NCI-H82 (cell line): ENCODE data around the gene ADCYAP1R1.
A peak's percentile ranks its signal among the peaks of the same experiment; 100 is the strongest.

Experiments used
- DNase-seq: peaks from one replicate; lab custom pipeline; 2025; lab: John Stamatoyannopoulos, UW

ADCYAP1R1 gene

DNA sequence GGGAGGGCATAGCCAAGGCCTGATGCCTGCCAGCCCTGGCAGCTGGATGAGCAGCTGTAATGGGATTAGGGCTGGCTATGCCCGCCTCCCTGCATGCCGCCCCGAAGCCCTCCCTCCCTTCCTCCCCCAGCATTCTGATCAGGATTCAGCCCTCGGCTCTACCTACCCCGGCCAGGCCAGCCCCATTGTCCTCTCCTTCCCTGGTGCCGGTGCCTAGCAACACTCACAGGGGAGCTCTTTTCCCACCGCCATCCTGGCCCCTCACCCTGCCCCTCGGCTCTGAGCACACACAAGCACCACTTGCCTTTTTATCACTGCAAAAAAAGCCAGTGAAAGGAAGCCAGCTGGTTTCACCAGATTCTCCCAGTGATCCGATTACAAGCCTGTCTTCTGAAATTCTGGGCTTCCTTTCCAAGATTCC lies 9.0 kb upstream of the ADCYAP1R1 start:
- DNase-seq = peak; percentile 98

DNA sequence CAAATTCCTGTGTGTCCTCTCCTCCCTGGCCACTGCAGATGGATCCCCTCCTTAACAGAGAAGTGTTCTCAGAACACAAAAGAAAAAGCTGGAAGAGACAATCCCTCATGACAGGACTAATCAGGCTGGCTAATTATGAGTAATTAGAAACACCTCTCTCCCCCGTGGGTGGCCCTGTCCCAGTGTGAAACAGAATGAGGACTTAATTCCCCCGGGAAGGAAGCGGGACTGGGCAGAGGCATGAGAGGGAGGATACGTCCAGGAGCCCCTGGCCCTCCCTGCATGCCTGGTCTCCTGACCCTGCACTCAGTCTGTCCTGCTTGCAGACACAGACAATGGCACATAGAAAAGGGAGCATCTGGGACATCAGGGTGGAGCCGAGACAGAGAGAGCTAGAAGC lies 7.6 kb upstream of the ADCYAP1R1 start:
- DNase-seq = peak; percentile 64

DNA sequence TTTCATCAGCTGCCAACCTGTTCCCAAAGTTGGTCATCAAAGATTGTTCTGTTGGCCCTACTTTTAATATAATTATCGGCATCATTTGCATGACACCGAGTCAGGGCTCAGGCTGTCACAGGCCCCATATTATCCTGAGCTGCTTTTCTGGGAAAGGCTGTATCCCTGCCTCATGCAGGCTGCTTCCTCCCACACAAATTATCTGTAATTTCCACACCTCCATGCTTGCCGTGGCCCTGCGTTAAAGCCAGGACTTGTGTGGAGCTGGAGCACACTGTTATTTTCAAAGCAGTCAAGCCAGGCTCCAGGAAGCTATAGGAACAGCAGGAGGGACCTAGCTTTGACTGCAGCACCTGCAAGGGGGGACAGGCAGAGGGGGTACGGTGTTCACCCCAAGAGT lies 5.4 kb upstream of the ADCYAP1R1 start:
- no peak for DNase-seq

DNA sequence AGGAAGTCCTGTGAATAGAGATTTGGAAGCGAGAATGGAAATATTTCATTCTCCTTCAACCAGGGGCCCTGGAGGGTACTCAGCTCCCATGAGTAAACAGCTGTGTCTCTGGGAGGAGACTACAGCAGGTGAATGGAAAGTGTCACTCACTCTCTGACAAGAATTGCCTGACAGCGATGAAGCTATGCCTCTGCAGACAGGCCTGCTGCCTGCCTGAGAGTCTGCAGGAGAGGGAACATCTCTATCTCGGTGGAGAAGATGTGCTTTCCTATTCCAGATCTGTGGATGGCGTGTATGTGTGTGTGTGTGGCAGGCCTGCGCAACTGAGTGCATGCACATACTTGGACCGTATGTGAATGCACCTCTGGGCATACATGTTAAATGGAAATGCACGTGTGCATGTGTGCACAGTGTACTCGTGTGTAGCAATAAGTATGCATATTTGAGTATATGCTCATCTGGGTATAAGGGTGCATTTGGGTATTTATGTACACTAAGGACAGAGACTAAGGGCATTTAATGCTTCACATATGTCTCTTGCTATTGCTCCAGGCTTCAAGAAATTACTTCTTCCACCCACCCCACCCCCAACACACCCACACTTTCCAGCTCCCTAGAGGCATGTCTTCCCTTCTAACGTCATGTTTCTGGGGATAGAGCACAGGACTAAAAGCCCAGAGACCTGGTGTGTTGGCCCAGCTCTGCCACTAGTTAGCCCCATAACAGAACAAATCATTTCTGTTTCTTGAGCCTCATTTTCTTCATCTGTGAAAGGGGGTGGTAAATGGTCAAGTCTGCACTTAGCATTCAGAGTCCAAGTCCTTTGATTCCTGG lies 4.6 kb upstream of the ADCYAP1R1 start:
- DNase-seq = no peak

DNA sequence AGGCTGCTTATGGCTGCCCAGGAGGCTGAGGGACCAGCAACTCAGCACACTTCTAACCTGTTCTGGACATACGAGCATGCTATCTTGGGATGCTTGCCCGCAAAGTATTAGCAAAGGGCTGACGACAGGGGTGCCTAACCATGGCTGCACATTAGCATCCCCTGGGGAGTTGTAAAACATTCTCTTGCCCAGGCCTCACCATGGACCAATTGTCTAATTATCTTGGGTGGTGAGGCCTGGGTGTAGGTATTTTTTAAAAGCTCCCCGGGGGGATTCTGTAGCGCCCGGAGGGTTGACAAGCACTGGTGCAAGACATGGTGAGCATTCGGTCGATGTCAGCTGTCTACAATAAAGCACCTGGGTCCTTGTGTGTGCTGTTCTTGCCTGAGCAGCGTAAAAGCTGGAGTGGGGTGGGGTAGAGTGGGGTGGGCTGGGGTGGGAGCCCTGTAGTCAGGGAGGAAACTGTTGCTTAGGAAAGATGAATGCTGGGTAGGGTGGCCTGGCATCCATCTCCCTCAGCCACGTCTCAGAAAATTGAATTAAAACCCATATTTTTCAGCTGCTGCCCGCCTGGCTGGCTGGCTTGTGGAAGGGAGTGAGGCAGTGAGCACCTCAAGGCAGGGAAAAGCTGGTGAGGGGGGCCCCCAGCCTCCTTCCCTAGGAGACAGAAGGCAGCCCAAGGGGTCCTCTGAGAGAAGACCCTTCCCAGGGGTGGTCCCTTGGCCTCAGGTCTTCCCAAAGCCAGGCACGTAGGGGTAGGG lies 2.9 kb upstream of the ADCYAP1R1 start:
- no peak for DNase-seq

DNA sequence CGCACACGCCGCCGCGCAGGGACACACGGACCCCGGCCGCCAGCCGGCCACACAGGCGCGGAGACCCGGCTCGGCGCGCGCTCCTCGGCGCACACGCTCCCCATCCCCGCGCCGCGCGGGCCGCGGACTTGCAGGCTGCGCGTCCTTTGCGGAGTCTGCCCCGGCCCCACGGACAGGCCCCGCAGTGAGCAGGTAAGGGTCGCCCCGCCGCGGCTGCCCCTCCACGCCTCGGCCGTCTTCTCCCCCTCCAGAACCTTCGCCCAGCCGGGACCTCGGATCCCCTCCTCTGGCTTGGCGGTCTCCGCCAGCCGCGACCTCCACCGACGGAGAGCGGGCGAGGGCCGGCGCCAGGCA lies 356 bp downstream of the ADCYAP1R1 start:
- DNase-seq = no peak

DNA sequence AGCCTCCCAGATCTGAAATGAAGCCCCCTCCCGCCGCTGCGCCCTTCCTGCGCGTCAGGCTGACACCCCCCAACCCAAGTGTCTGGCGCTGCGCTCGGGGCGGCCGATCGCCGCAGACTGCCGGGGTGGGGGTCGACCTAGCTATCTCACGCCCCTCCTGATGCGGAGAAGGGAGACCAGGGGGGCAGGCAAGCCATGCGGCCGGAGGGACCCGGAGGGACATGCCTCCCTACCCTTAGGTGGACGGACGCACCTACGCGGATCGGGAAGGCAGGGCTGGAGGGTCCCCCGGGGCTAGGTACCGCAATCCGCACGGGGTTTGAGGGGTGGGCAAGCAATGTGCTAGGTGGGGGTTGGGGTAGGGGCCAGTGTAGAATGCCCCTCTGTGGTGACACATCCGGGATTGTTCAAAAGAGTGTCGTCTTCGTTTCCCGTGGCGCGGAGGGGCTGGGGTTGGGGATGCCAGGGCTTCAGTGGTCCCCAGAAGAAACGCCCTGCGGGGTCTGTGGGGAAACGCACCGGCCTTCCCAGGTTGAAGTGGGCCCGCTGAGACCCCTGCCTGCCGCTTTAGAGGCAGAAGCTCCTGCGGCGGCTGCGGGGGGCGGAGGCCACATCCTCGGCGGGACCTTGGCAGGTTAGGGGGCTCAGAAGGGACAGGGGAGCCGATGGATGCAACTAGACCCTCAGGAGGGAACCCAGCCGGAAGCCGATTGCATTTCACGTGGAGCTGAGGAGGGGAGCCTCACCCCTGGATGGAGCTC lies 913 bp downstream of the ADCYAP1R1 start:
- DNase-seq = peak; percentile 47

DNA sequence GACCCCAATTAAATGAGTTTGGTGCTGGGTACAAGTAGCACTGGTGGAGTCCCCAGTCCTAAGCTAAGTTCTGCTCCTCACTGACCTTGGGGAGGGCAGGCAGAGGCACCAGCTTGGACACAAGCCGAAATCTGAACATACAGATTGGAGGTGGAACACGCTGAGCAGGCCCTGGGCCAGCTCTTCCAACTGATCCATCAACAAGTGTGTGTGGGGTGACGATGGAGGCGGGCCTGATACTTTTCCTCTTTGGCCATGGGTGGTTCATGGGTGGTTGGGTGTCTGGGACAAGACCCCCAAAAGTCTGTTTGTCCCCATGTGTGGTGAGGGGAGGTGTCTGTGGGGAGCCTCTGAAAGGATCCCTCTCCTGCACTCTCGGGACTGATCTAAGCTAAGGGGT lies 1.9 kb downstream of the ADCYAP1R1 start:
- DNase-seq = no peak

DNA sequence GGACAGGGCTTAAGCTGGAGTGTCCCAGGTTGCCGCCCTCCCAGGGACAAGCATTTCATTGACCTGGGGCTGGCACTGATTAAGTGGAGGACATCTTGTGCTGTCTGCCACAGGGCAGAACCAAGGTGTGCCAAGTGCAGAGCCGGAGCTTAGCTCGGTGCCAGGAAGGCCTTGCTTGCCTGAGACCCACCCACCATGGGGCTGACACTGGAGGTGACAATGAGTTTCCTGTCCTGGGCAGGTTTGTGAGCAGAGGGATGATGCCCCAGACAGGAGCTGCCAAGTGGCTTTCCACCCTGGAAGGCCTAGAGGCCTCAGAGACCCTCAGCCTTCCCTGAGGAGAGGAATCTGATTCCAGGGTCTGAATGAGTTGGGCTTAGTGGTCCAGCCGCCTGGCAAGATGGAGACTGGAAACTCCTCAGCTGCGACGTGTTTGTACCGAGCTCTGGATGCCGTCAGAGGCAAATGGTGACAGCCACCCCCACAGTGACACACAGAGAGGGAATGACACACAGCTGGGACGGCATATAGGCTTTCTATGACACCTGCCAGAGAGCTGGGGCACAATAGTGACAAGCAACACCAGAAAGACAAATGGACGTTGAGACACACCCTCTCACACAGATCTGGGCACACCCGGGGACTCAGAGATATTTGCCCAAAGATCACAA lies 2.6 kb downstream of the ADCYAP1R1 start:
- no peak for DNase-seq

DNA sequence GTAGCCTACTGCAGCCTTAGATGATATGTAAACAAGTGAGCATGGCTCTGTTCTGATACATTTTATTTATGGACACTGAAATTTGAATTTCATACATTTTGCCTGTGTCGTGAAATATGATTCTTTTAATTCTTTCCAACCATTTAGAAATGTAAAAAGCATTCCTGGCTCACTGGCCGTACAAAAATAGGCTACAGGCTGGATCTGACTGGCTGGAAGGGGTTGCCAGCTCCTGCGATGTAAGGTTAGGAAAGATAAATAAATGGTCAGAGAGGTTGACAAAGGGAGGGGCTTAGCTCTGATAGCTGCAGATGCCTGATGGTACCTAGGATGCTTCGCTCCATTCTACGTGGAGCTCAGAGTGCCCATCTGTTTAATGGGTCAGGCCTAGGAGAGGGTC lies 3.4 kb downstream of the ADCYAP1R1 start:
- no peak for DNase-seq

DNA sequence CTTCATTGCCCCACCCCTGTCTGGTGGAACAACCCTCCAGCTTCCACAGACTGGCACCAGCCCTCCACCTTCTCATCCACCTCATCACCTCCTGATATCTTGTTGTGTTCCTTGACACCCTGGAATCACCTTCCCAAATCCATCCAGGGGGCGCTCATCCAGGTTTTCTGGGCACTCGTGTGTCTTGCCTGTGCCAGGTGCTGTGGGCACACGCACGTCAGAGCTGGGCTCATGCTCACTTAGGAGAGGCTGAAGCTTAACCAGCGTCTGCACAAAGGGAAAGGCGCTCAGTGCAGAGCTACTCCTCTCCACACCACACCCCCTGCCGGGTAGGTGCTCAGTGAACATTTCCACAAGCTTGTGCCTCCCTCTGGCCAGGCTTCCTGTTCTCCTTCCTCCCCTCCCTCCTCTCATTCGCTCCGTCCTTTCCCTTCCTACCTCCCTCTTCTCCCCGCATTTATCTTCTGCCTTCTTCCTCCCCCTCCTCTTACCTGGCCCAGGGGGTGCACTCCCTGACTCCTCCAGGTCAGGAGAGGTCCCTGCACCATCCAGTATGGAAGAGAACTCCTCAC lies 4.8 kb downstream of the ADCYAP1R1 start:
- peak; percentile 12 for DNase-seq

DNA sequence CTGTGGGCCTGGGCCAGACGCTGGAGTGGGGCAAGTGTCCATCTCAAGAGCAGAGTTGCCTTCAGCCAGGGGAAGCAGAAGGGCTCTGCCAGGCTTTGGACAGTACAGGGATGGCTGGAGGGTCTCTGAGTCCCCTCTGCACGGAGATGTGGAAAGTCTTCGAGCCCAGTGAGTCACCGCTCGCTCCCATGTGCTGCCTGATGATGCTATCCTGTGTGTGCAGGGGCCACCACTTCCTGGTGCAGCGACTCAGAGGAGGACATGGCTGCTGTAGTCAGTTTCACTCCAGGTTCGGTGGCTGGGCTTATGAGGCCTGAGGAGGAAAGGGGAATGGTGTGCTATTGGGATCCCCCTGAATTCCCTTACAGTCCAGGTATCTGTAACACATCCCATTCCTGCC lies 6.0 kb downstream of the ADCYAP1R1 start:
- no peak for DNase-seq

DNA sequence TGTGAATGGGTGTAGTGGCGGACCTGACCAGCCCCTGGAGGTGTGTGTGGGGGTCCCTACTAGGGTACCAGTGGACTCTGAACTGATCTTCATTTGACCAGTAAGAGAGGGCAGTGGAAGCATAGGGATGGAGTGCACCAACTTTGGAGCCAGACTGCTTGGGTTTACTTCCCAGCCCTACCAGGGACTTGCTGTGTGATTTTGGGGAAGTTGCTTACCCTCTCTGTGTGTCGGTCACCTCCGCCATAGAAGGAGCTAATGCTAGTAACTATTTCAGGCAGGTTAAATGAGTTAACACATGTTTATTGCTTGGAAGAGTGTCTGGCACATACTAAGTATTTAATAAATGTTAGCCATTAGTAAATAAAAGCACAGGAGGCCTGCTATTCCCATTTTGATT lies 6.6 kb downstream of the ADCYAP1R1 start:
- DNase-seq = no peak

DNA sequence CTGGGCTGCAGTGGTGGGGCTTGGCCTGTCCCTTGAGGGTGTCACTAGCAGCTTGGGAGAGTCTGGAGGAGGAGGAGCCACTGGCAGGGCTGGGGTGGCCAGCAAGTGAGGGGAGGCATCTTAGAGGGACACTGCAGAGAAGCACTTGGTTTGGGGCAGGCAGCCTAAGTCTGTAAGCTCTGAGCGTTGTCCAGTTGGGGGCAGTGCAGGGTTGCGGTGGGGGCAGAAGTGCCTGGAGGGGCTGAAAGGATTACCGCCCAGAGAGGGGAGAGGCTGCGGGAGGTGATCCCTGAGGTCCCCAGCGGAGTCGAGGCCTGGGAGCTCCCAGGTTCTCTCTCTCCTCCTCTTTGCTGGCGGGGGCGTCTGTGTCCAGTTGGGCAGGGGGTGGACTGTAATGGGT lies 7.4 kb downstream of the ADCYAP1R1 start:
- peak; percentile 66 for DNase-seq

DNA sequence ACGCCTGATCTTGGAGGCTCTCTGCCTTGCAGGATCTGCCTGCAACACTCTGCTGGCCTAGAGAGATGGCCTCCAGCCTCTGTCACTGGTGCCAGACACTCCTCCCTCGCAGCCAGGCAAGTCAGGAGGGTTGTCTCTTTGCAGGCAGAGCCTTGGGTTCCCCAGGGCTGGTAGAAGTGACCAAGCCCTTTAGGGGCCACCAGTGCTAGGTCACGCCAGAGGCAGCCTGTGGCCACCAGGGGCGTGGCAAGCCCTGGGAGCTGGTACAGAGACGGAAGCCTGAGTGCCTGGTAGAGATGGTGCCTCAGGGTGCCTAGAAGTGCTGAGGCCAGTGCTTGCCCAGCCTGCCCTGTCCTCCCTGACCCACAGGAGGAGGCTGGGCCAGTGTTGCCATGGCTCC lies 9.1 kb downstream of the ADCYAP1R1 start:
- DNase-seq = no peak

DNA sequence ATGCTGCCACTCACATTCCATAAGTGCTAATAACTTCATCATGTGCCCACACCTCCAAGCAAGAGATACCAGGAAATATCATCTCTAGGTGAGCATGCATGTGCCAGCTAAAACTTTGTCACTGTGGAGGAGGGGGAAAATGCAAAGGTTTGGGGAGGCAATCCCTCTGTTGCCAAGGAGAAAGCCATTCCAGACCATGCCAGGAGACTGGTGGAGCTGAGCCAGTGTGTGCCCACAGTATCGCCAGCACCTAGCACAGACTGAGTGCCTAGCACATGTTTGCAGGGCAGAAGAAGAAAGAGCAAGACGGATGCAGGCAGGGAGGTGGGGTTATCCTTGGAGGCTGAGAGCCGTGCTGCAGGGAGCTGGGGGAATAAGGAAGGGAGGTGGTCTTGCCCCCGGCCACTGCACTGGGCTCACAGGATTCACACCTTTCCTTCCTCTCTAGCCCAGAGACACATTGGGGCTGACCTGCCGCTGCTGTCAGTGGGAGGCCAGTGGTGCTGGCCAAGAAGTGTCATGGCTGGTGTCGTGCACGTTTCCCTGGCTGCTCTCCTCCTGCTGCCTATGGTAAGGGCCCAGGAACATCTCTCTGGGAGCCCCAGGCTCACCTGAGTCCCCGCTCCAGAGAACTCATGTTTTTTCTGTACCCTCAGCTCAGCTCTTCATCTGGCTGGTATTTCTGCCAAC lies 10.8 kb downstream of the ADCYAP1R1 start:
- DNase-seq = no peak

DNA sequence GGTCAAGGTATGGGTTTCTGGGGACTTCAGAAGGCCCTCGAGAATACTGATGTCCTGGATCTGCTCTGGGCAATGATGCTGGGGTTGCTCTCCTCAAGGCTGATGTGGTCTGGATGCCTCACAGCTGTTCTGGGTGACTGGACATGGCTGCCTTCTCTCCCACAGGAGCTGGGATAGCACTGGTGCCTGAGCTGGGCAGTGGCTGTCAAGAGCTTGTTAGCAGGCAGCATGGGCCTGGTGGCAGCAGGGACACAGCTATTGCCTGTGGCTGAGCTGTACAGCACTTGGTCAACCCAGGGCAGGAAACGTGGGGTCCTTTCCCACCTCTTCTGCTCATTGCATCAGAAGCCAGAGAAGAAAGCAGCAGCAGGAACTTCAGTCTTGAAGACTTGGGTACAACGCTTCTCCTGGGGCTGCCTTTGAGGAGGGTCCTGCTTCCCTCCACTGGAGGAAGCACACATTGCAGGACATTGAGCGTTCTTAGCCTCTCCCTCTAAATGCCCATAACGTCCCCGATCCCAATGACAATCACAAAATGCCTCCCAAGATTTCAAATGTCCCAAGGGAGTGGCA lies 13.0 kb downstream of the ADCYAP1R1 start:
- DNase-seq = peak; percentile 6

DNA sequence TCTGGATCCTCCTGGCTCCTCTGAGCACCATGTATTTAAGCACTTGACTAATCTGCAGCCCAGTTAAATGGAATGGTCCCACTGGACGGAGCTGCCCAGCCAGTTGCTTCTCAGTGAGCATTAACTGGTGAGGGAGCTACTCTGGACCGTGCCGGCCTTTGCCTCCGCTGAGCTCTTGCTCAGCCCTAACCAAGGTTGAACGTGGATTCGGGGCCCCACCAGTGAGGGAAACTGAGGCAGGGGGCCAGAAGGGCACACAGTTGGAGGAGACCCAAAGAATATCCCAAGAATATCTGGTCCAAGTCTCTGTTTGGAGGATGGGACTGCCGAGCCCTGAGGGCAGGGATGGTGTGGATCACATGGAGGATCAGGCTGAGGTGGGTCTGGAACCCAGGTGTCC lies 13.7 kb downstream of the ADCYAP1R1 start:
- no peak for DNase-seq

DNA sequence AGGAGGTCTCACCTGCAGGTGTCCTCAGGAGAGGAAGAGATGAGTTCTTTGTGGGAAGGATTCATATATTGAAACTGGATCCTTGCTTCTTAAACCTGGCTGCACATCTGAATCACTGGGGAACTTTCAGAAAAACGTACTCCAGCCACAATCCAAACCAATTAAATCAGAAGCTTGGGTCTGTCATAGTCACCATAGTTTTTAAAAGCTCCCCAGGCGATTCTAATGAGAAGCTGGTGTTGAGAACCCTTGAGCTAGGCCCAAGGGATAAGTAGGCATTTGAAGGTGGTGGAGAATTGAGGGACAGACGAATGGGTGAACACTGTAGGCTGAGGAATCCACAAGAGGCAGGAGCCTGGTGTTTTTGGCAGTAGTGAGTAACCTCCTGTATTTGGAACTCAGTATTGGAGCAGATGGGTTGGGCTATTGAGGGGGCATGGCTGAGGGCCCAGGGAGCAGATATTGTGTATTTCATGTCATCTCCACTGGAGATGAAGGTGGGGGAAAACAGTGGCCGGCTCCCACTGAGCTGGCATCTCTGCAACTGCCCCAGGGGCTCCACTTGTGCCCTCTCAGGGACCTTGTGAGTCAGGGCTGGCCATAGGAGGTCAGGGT lies 14.5 kb downstream of the ADCYAP1R1 start:
- DNase-seq = no peak

DNA sequence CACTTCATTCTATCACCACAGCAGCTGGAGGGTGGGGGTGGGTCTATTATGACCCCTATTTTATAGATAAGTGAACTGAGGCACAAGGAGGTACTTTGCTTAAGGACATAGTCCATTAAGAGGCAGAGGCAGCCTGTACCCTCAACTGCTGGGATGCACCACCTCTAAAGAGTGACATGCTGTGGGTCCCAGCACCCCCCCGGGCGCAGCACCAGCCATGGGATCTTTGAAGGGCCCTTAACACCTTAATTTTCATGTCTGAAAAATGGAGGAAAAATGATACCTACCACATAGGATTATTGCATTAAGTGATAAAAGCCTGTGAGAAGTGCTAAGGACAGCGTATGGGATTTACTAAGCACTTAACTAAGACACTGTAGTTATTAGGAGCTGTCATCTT lies 15.4 kb downstream of the ADCYAP1R1 start:
- no peak for DNase-seq
